ENCODE measurements around the gene SERPINH1.

Gene SERPINH1

DNA sequence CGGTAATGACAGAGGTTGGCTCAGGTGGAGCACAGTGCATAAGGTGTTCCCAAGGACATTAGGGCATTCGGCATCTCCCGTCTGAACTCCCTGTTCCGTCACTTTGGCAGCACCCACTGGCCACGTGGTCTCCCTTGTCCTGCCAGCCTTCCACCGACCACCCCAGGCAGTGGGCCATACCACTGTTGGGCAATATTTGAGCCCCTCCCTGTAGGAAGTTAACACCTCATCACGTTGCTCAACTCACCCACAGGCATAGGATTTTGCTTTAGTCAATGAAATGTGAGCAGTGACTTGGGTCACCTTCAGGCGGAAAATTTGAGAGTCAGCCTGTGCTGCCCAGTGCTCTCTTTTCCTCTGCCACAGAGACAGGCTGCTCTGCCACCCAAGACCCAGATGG is 44.0 kb downstream of the SERPINH1 start:
- H4K20me1 ChIP-seq (ENCODE audit: insufficient read depth, low read length) = no peaks in the 10 kb centered on the region
- H3F3A ChIP-seq (ENCODE audit: insufficient read depth, low read length) = no peaks in the 10 kb centered on the region
- TF ChIP-seq, protein P1, sequence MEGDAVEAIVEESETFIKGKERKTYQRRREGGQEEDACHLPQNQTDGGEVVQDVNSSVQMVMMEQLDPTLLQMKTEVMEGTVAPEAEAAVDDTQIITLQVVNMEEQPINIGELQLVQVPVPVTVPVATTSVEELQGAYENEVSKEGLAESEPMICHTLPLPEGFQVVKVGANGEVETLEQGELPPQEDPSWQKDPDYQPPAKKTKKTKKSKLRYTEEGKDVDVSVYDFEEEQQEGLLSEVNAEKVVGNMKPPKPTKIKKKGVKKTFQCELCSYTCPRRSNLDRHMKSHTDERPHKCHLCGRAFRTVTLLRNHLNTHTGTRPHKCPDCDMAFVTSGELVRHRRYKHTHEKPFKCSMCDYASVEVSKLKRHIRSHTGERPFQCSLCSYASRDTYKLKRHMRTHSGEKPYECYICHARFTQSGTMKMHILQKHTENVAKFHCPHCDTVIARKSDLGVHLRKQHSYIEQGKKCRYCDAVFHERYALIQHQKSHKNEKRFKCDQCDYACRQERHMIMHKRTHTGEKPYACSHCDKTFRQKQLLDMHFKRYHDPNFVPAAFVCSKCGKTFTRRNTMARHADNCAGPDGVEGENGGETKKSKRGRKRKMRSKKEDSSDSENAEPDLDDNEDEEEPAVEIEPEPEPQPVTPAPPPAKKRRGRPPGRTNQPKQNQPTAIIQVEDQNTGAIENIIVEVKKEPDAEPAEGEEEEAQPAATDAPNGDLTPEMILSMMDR (IDR thresholded peaks at IDR 0.05; ENCODE audit: low read length) = no peak
- no peak for TF ChIP-seq EZH2 (IDR thresholded peaks at IDR 0.05; ENCODE audit: borderline replicate concordance, low read length)
- H3K9ac ChIP-seq (ENCODE audit: low read length) = no peak overlapping the region
- no peaks in the 10 kb centered on the region for H3K79me2 ChIP-seq (ENCODE audit: insufficient read depth, low read length)
- no peak overlapping the region for H3K27ac ChIP-seq (ENCODE audit: low read depth, low read length, poor library complexity, severe bottlenecking)
- no peaks in the 10 kb centered on the region for H3K9me3 ChIP-seq (ENCODE audit: low read length)
- H3K27me3 ChIP-seq (ENCODE audit: insufficient read depth, low read length) = no peaks in the 10 kb centered on the region; the same call in none of the 2 replicates
- no peak overlapping the region for H3K4me3 ChIP-seq (ENCODE audit: low read depth, low read length, poor library complexity, severe bottlenecking)
- H3K4me1 ChIP-seq (ENCODE audit: insufficient read depth, low read length, severe bottlenecking) = no peaks in the 10 kb centered on the region
- no peaks in the 10 kb centered on the region for H3K9me2 ChIP-seq (ENCODE audit: low read depth, low read length)
- no peak overlapping the region for H2AFZ ChIP-seq (ENCODE audit: low read length)
- no peaks in the 10 kb centered on the region for H3K36me3 ChIP-seq (ENCODE audit: insufficient read depth, low read length)
- H3K4me2 ChIP-seq (ENCODE audit: low read length) = no peak overlapping the region

DNA sequence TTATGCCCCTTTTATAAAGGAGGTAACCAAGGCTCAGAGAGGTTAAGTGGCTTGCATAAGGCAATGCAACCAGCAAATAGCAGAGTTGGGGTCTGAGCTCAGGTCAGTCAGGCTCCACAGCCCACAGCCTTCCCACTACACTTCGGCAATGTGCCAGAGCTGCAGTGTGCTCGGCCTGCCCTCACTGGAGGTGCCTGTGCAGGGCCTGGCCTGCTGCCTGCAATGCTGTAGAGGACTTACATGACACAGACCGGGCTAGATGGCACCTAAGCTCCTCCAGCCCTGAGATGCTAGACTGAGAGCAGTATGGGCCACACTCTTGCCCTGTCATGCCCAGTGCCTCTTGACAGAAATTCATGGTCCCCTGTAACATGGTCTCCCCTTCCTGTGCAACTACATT is 49.8 kb downstream of the SERPINH1 start:
- Histone ChIP-seq H3K36me3 (ENCODE audit: insufficient read depth, low read length) (no peaks in the 10 kb centered on the region), H3K27me3 (ENCODE audit: insufficient read depth, low read length) (peaks cover 4% of the 10 kb centered on the region; the same call in 1 of the 2 replicates), H3K4me1 (ENCODE audit: insufficient read depth, low read length, severe bottlenecking) (no peaks in the 10 kb centered on the region), H3K9me2 (ENCODE audit: low read depth, low read length) (no peaks in the 10 kb centered on the region), H3K4me2 (ENCODE audit: low read length) (no peak overlapping the region), H3K79me2 (ENCODE audit: insufficient read depth, low read length) (no peaks in the 10 kb centered on the region), H3K9ac (ENCODE audit: low read length) (no peak overlapping the region), H4K20me1 (ENCODE audit: insufficient read depth, low read length) (no peaks in the 10 kb centered on the region), H3K9me3 (ENCODE audit: low read length) (no peaks in the 10 kb centered on the region), H2AFZ (ENCODE audit: low read length) (no peak overlapping the region), H3K4me3 (ENCODE audit: low read depth, low read length, poor library complexity, severe bottlenecking) (no peak overlapping the region), H3K27ac (ENCODE audit: low read depth, low read length, poor library complexity, severe bottlenecking) (no peak overlapping the region), H3F3A (ENCODE audit: insufficient read depth, low read length) (no peaks in the 10 kb centered on the region)
- TF ChIP-seq, protein P1 (IDR thresholded peaks at IDR 0.05; ENCODE audit: low read length) = no peak
- TF ChIP-seq EZH2 (IDR thresholded peaks at IDR 0.05; ENCODE audit: borderline replicate concordance, low read length) = no peak

DNA sequence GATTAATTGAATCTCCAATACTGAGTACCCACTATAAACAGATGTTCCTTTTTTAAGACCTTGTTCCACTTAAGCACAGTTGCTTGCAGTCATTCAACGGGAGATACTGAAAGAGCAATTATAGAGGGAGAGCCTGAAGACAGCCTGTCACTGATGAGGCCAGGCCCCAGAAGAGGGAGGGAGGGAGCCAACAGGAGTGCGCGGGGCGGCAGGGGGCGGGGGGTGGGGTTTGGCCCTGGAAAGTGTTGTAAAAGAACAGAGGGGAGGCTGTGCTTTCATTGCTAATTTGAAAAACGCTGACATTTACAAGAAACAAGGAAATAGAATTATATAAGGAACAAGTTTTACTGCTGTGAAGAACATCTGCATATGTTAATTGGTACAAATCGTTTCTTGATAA is 53.7 kb downstream of the SERPINH1 start:
- Histone ChIP-seq H3F3A (ENCODE audit: insufficient read depth, low read length) (no peaks in the 10 kb centered on the region), H3K79me2 (ENCODE audit: insufficient read depth, low read length) (no peaks in the 10 kb centered on the region), H4K20me1 (ENCODE audit: insufficient read depth, low read length) (no peaks in the 10 kb centered on the region), H3K9me3 (ENCODE audit: low read length) (no peaks in the 10 kb centered on the region), H2AFZ (ENCODE audit: low read length) (no peak overlapping the region), H3K27me3 (ENCODE audit: insufficient read depth, low read length) (peaks cover 4% of the 10 kb centered on the region; the same call in 1 of the 2 replicates), H3K4me1 (ENCODE audit: insufficient read depth, low read length, severe bottlenecking) (no peaks in the 10 kb centered on the region), H3K36me3 (ENCODE audit: insufficient read depth, low read length) (no peaks in the 10 kb centered on the region), H3K9ac (ENCODE audit: low read length) (no peak overlapping the region), H3K9me2 (ENCODE audit: low read depth, low read length) (no peaks in the 10 kb centered on the region), H3K27ac (ENCODE audit: low read depth, low read length, poor library complexity, severe bottlenecking) (no peak overlapping the region), H3K4me2 (ENCODE audit: low read length) (no peak overlapping the region), H3K4me3 (ENCODE audit: low read depth, low read length, poor library complexity, severe bottlenecking) (no peak overlapping the region)
- no peak for TF ChIP-seq EZH2 (IDR thresholded peaks at IDR 0.05; ENCODE audit: borderline replicate concordance, low read length)
- TF ChIP-seq, protein P1 (IDR thresholded peaks at IDR 0.05; ENCODE audit: low read length) = no peak

All from OCI-LY1 (cell line).